Measurements from ENCODE around the gene DPP6. TPM values are rescaled to one million over a fixed set of nuclear protein-coding genes. Genes with fewer than 3 reads are reported as not detected.
A peak's percentile ranks its signal among the peaks of the same experiment; 100 is the strongest.

The DPP6 gene
- total RNA-seq, 1 donor from 2014 or later, result 0.39 TPM

GRCh38 chr7:154564676-154565075, 512.5 kb downstream of the DPP6 start:
- H3K4me1 ChIP-seq, result peaks cover 8% of the 10 kb centered on the region
- no peak overlapping the region for H3K27ac ChIP-seq
- no peaks in the 10 kb centered on the region for H3K4me1 Mint-ChIP-seq
- H3K27me3 Mint-ChIP-seq (ENCODE audit: insufficient read depth, low read depth), result peaks cover 4% of the 10 kb centered on the region
- H3K9ac ChIP-seq, result no peak overlapping the region
- no peaks in the 10 kb centered on the region for H3K9me3 Mint-ChIP-seq
- H3K4me3 Mint-ChIP-seq, result no peak overlapping the region
- H3K27me3 ChIP-seq, result no peaks in the 10 kb centered on the region
- H3K4me2 ChIP-seq, result no peak overlapping the region
- H4K20me1 ChIP-seq (ENCODE audit: low read depth), result no peaks in the 10 kb centered on the region
- no peak for DNase-seq (ENCODE audit: low spot score)
- H3K36me3 Mint-ChIP-seq, result no peaks in the 10 kb centered on the region
- no peak overlapping the region for H3K27ac Mint-ChIP-seq
- no peaks in the 10 kb centered on the region for H3F3A ChIP-seq (ENCODE audit: low read depth)
- no peaks in the 10 kb centered on the region for H3K79me2 ChIP-seq (ENCODE audit: low read depth)
- H2AFZ ChIP-seq (replicated peaks), result no peak overlapping the region
- TF ChIP-seq EZH2 (IDR thresholded peaks at IDR 0.05) (no peak), EZH2phosphoT487 (IDR thresholded peaks at IDR 0.05) (no peak)
- TF ChIP-seq, protein P1, sequence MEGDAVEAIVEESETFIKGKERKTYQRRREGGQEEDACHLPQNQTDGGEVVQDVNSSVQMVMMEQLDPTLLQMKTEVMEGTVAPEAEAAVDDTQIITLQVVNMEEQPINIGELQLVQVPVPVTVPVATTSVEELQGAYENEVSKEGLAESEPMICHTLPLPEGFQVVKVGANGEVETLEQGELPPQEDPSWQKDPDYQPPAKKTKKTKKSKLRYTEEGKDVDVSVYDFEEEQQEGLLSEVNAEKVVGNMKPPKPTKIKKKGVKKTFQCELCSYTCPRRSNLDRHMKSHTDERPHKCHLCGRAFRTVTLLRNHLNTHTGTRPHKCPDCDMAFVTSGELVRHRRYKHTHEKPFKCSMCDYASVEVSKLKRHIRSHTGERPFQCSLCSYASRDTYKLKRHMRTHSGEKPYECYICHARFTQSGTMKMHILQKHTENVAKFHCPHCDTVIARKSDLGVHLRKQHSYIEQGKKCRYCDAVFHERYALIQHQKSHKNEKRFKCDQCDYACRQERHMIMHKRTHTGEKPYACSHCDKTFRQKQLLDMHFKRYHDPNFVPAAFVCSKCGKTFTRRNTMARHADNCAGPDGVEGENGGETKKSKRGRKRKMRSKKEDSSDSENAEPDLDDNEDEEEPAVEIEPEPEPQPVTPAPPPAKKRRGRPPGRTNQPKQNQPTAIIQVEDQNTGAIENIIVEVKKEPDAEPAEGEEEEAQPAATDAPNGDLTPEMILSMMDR (IDR thresholded peaks at IDR 0.05), result no peak
- H3K4me3 ChIP-seq, result no peak overlapping the region
- H3K9me3 ChIP-seq (ENCODE audit: low read depth), result no peaks in the 10 kb centered on the region
- H3K36me3 ChIP-seq, result no peaks in the 10 kb centered on the region

DNA sequence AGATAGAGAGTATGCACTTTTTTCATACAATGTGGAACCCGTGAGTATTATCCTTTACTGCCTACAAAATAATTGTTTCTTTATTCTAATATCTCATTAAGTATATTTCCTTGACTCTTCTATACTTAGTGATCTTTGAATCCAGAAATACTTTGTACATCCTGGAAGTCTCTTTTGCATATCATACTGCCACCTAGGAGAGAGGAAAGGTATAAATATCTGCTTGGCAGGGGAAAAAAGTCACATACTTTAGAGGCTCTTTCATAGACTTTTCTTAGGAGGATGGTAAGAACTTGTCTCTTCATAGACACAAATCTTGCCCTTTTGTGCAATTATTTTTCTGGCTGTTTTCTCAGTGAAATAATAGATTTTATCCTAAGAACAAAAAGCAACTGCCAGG, 514.7 kb downstream of the DPP6 start:
- H3K9ac ChIP-seq, result no peak overlapping the region
- H2AFZ ChIP-seq (replicated peaks), result no peak overlapping the region
- DNase-seq (ENCODE audit: low spot score), result no peak
- H3K79me2 ChIP-seq (ENCODE audit: low read depth), result no peaks in the 10 kb centered on the region
- no peaks in the 10 kb centered on the region for H3F3A ChIP-seq (ENCODE audit: low read depth)
- peaks cover 4% of the 10 kb centered on the region for H3K27me3 Mint-ChIP-seq (ENCODE audit: insufficient read depth, low read depth)
- no peaks in the 10 kb centered on the region for H3K4me1 Mint-ChIP-seq
- no peaks in the 10 kb centered on the region for H3K36me3 ChIP-seq
- H3K4me3 Mint-ChIP-seq, result no peak overlapping the region
- H3K9me3 ChIP-seq (ENCODE audit: low read depth), result no peaks in the 10 kb centered on the region
- H3K27me3 ChIP-seq, result no peaks in the 10 kb centered on the region
- no peak overlapping the region for H3K4me3 ChIP-seq
- H3K4me2 ChIP-seq, result no peak overlapping the region
- H3K9me3 Mint-ChIP-seq, result no peaks in the 10 kb centered on the region
- no peak overlapping the region for H3K27ac ChIP-seq
- peaks cover 8% of the 10 kb centered on the region for H3K4me1 ChIP-seq
- no peaks in the 10 kb centered on the region for H4K20me1 ChIP-seq (ENCODE audit: low read depth)
- no peak for TF ChIP-seq EZH2phosphoT487 (IDR thresholded peaks at IDR 0.05)
- TF ChIP-seq, protein P1 (IDR thresholded peaks at IDR 0.05), result peak; percentile 56
- H3K36me3 Mint-ChIP-seq, result no peaks in the 10 kb centered on the region
- H3K27ac Mint-ChIP-seq, result no peak overlapping the region

- peaks cover 8% of the 10 kb centered on the region for H3K4me1 ChIP-seq
- no peaks in the 10 kb centered on the region for H3K9me3 ChIP-seq (ENCODE audit: low read depth)
- Mint-ChIP-seq H3K36me3 (no peaks in the 10 kb centered on the region), H3K4me3 (no peak overlapping the region), H3K27ac (no peak overlapping the region), H3K9me3 (no peaks in the 10 kb centered on the region), H3K4me1 (no peaks in the 10 kb centered on the region), H3K27me3 (ENCODE audit: insufficient read depth, low read depth) (peaks cover 4% of the 10 kb centered on the region)
- H3K79me2 ChIP-seq (ENCODE audit: low read depth), result no peaks in the 10 kb centered on the region
- H3K27ac ChIP-seq, result no peak overlapping the region
- no peak overlapping the region for H3K4me3 ChIP-seq
- no peak overlapping the region for H3K4me2 ChIP-seq
- DNase-seq (ENCODE audit: low spot score), result peak; percentile 55
- H3K36me3 ChIP-seq, result no peaks in the 10 kb centered on the region
- no peaks in the 10 kb centered on the region for H3K27me3 ChIP-seq
- no peak for TF ChIP-seq EZH2phosphoT487 (IDR thresholded peaks at IDR 0.05)
- TF ChIP-seq EZH2 (IDR thresholded peaks at IDR 0.05), result no peak
- TF ChIP-seq, protein P1 (IDR thresholded peaks at IDR 0.05), result no peak
- H3F3A ChIP-seq (ENCODE audit: low read depth), result no peaks in the 10 kb centered on the region
- H3K9ac ChIP-seq, result no peak overlapping the region
- H2AFZ ChIP-seq (replicated peaks), result no peak overlapping the region
- no peaks in the 10 kb centered on the region for H4K20me1 ChIP-seq (ENCODE audit: low read depth)
These were observed 516.1 kb downstream of the DPP6 start for GRCh38 chr7:154568346-154568745.

Measured in neural progenitor cell (in vitro differentiated cells).